Measurements from ENCODE around the gene PLAC8L1. TPM values are rescaled to one million over a fixed set of nuclear protein-coding genes. Genes with fewer than 3 reads are reported as not detected.

The PLAC8L1 gene
- total RNA-seq, 4 donors from 2014 or later = not detected

DNA sequence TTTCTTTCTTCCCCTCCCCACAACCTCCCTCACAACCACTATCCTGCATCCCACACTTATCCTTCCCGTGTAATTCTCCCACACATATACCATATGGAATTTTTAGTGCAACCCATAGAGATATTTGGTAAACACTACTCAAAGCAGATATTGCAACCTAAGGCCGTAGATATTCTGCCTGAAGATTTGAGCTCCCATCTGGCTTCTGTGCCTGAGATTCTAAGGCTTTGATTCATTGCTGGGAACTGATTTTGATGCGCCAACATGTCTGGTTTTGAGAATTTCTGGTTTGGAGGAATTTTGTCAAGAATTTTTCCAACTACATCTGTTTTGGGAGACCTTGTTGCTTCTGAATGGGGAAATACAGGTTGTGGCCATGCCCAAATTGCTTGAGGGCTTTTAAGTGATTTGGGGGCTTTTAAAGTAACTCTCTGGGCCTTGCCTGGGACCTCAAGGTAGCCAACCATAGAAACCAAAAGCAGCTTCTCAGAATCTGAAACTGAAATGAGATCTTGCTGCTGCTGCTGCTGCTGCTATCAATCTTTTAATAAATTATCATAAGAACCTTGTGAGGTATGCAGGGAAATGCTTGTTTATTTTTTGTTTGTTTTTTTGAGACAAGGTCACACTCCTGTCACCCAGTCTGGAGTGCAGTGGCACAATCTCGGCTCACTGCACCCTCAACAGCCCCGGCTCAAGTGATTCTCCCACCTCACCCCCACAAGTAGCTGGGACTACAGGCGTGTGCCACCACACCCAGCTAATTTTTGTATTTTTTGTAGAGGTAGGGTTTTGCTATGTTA, 36.2 kb downstream of the PLAC8L1 start:
- Histone ChIP-seq H3K27me3 (no peaks in the 10 kb centered on the region), H3K4me3 (no peak overlapping the region), H3K36me3 (no peaks in the 10 kb centered on the region), H3K4me1 (peaks cover 9 to 10% of the 10 kb centered on the region in 2 donors), H3K27ac (no peak overlapping the region), H3K9me3 (no peaks in the 10 kb centered on the region)
- in situ Hi-C loops (cut with MboI; ENCODE audit: low sequenced_read_pairs in 4 of 4) (loop anchor here (25.0 kb wide), 1 partner anchor 382 kb away; no protein-coding TSS in a partner anchor), intact Hi-C loops (cut with DNase I; ENCODE audit: low total_unique reads) (no loop called here)
- no peak for DNase-seq
- TF ChIP-seq, protein P1, sequence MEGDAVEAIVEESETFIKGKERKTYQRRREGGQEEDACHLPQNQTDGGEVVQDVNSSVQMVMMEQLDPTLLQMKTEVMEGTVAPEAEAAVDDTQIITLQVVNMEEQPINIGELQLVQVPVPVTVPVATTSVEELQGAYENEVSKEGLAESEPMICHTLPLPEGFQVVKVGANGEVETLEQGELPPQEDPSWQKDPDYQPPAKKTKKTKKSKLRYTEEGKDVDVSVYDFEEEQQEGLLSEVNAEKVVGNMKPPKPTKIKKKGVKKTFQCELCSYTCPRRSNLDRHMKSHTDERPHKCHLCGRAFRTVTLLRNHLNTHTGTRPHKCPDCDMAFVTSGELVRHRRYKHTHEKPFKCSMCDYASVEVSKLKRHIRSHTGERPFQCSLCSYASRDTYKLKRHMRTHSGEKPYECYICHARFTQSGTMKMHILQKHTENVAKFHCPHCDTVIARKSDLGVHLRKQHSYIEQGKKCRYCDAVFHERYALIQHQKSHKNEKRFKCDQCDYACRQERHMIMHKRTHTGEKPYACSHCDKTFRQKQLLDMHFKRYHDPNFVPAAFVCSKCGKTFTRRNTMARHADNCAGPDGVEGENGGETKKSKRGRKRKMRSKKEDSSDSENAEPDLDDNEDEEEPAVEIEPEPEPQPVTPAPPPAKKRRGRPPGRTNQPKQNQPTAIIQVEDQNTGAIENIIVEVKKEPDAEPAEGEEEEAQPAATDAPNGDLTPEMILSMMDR (IDR thresholded peaks at IDR 0.05 in 4 of 5, conservative IDR thresholded peaks at IDR 0.05 in 1 of 5) = no peak
- TF ChIP-seq POLR2A (IDR thresholded peaks at IDR 0.05) = no peak
- ATAC-seq = no peak

DNA sequence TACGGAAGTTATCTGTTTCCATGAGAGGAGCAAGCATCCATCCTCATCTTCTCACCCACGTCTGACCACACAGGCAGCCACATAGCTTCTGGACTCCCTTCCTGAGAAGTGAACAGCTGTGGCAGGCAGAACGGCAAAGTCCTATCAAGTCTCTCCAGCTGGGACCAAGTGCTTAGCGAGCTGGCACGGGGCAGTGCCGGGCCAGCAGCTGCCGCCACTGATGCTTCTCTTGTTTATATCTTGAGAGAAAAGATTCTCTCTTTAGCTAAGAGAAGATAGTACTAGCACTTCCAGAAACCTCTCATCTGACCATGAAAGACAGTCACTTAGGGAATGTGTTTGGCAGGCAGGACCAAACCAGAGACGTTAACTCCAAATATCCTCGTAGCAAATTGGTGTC, 37.2 kb downstream of the PLAC8L1 start:
- no peak overlapping the region for H3K4me3 ChIP-seq
- in situ Hi-C loops (cut with MboI; ENCODE audit: low sequenced_read_pairs in 4 of 4) (loop anchor here (25.0 kb wide), 1 partner anchor 381 kb away; no protein-coding TSS in a partner anchor), intact Hi-C loops (cut with DNase I; ENCODE audit: low total_unique reads) (no loop called here)
- ATAC-seq (peak; percentile 34 to 54), DNase-seq (no peak)
- TF ChIP-seq, protein P1 (IDR thresholded peaks at IDR 0.05 in 4 of 5, conservative IDR thresholded peaks at IDR 0.05 in 1 of 5) = no peak
- TF ChIP-seq POLR2A (IDR thresholded peaks at IDR 0.05) = no peak
- no peaks in the 10 kb centered on the region for H3K9me3 ChIP-seq
- H3K27ac ChIP-seq = no peak overlapping the region
- no peaks in the 10 kb centered on the region for H3K27me3 ChIP-seq
- peaks cover 9 to 10% of the 10 kb centered on the region in 2 donors for H3K4me1 ChIP-seq
- no peaks in the 10 kb centered on the region for H3K36me3 ChIP-seq

DNA sequence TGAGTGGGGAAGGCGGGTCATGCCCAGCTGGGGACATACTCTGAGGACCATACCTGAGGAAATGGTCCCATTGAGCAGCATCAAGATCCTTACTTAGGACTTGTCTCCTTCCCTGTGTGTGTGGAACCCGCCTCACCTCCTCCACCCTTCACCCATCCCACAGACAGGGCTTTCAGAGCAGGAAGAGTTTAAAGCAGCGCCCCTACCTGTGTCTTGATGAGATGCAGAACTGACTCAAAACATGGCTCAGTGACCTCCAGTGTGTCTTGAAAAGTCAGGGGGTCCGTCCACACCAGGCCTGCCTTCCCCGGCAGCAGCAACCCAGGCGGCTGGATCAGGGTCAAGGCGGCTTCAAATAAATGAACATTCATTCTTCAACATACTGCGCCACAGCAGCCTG, 38.4 kb downstream of the PLAC8L1 start:
- DNase-seq = no peak
- TF ChIP-seq, protein P1 (IDR thresholded peaks at IDR 0.05 in 4 of 5, conservative IDR thresholded peaks at IDR 0.05 in 1 of 5) = no peak
- no peak for TF ChIP-seq POLR2A (IDR thresholded peaks at IDR 0.05)
- Histone ChIP-seq H3K4me1 (peaks cover 9 to 10% of the 10 kb centered on the region in 2 donors), H3K27me3 (no peaks in the 10 kb centered on the region), H3K4me3 (no peak overlapping the region), H3K36me3 (no peaks in the 10 kb centered on the region), H3K27ac (no peak overlapping the region), H3K9me3 (no peaks in the 10 kb centered on the region)
- in situ Hi-C loops (cut with MboI; ENCODE audit: low sequenced_read_pairs in 4 of 4) (loop anchor here (25.0 kb wide), 1 partner anchor 380 kb away; no protein-coding TSS in a partner anchor), intact Hi-C loops (cut with DNase I; ENCODE audit: low total_unique reads) (no loop called here)
- peak in 1 of 2 donors; percentile 21 for ATAC-seq

DNA sequence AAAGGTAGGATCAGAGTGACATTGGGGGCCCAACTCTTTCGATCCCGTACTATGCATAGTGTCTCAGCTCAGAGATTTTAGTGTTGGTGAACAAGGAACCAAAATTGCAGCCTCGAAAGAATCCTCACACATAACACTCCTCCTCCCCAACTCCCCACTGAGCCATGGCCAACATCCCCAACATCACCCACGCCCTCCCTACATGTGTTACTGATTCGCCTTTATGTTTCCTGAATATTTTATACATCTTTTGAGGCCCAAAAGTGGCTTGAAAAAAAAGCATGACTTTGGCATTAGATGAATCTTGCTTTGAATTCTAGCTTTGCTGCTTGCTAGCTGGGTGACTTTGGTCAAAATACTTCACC, 45.2 kb downstream of the PLAC8L1 start:
- Histone ChIP-seq H3K4me1 (peaks cover 0 to 3% of the 10 kb centered on the region in 2 donors), H3K36me3 (peaks cover 0 to 5% of the 10 kb centered on the region in 2 donors), H3K27ac (no peak overlapping the region), H3K27me3 (no peaks in the 10 kb centered on the region), H3K4me3 (no peak overlapping the region), H3K9me3 (no peaks in the 10 kb centered on the region)
- in situ Hi-C loops (cut with MboI; ENCODE audit: low sequenced_read_pairs in 4 of 4) = loop anchor here (25.0 kb wide), 1 partner anchor 373 kb away; no protein-coding TSS in a partner anchor
- ATAC-seq = no peak
- intact Hi-C loops (cut with DNase I; ENCODE audit: low total_unique reads) = no loop called here
- no peak for DNase-seq
- TF ChIP-seq, protein P1 (IDR thresholded peaks at IDR 0.05 in 4 of 5, conservative IDR thresholded peaks at IDR 0.05 in 1 of 5) = no peak
- no peak for TF ChIP-seq POLR2A (IDR thresholded peaks at IDR 0.05)

Data from gastrocnemius medialis (tissue), 4 donors.